BJ (cell line): Measurements from ENCODE around the gene PICALM. TPM values are rescaled to one million over a fixed set of nuclear protein-coding genes. Genes with fewer than 3 reads are reported as not detected.
"Not testable (repeated sequence)": the region's sequence is repeated elsewhere in the genome, so short reads cannot be mapped to it uniquely, and the experiment has no call there.

Experiments
- CTCF ChIA-PET: fragments of 350-600 bp; formaldehyde crosslinking; extraction: SDS; loops from one replicate; lab custom pipeline; 2021; ENCODE audit warnings: antibody characterized with exemption, inconsistent platforms; lab: Yijun Ruan, JAX
- POLR2A ChIA-PET: fragments of 300-600 bp; sonication (Branson Sonifier 250); formaldehyde crosslinking; extraction: SDS; loops from one replicate; lab custom pipeline; 2021; ENCODE audit warnings: antibody characterized with exemption; lab: Charles Lee
- DNase-seq: peaks from one replicate; pipeline ENCODE4 v3.0.0-alpha.2; 2011; ENCODE audit warnings: low read depth
- H3K27me3 ChIP-seq: 2 replicates; pipeline ENCODE4 v1.6.0; 2011; ENCODE audit warnings: low read length; ENCODE audit not compliant: control insufficient read depth, insufficient read depth
- H3K36me3 ChIP-seq: 2 replicates; pipeline ENCODE4 v1.5.1; 2011; ENCODE audit warnings: low read length; ENCODE audit not compliant: control insufficient read depth, insufficient read depth
- H3K4me3 ChIP-seq: 2 replicates; pipeline ENCODE4 v1.5.1; 2011; ENCODE audit warnings: low read depth, mild to moderate bottlenecking, control low read depth, low read length
- CTCF ChIP-seq: IDR thresholded peaks from 2 replicates; pipeline ENCODE4 v1.5.1; 2011; ENCODE audit warnings: low read depth, mild to moderate bottlenecking, control low read depth, inconsistent platforms, low read length, moderate library complexity; ENCODE audit not compliant: insufficient read depth
- polyA plus RNA-seq: library from polyadenylated mRNA; depleted of rRNA; stranded (reverse); fragments of >200 nt; gene quantifications from 2 replicates; pipeline ENCODE4 v1.2.3, GENCODE V29; 2011

The PICALM gene
- polyA plus RNA-seq, 1 experiment: 215 TPM

GRCh38 chr11:85955531-85955930, 113.4 kb downstream of the PICALM start:
- Histone ChIP-seq H3K27me3 (no peaks in the 10 kb centered on the region), H3K36me3 (no peaks in the 10 kb centered on the region; the same call in 1 of the 2 replicates), H3K4me3 (no peak overlapping the region)
- no peak for DNase-seq
- ChIA-PET POLR2A (interaction anchor here (0.5 to 0.7 kb wide), 3 partner anchors 8 to 338 kb away, joined by 3 to 14 read pairs (median 3); no protein-coding TSS in a partner anchor), CTCF (interaction anchor here (0.7 to 1.3 kb wide), 3 partner anchors 9 to 101 kb away, joined by 3 to 4 read pairs (median 3); partner anchors contain the start of gene CCDC83)
- TF ChIP-seq CTCF: no peak

GRCh38 chr11:85953491-85954143, 115.3 kb downstream of the PICALM start:
- no peak for DNase-seq
- no peaks in the 10 kb centered on the region; the same call in 1 of the 2 replicates for H3K36me3 ChIP-seq
- H3K27me3 ChIP-seq: no peaks in the 10 kb centered on the region
- ChIA-PET POLR2A (interaction anchor here (0.5 to 0.6 kb wide), 2 partner anchors 291 to 719 kb away, joined by 4 to 11 read pairs; partner anchors contain the start of gene ME3), CTCF (no interaction called here)
- no peak for TF ChIP-seq CTCF
- H3K4me3 ChIP-seq: no peak overlapping the region

GRCh38 chr11:85952108-85952485, 116.8 kb downstream of the PICALM start:
- H3K36me3 ChIP-seq, H3K27me3 ChIP-seq, H3K4me3 ChIP-seq, DNase-seq, POLR2A ChIA-PET: not testable (repeated sequence)
- CTCF ChIA-PET: interaction anchor here (0.9 kb wide), 1 partner anchor 267 kb away, joined by 3 read pairs; no protein-coding TSS in a partner anchor

GRCh38 chr11:85951428-85952107, 117.3 kb downstream of the PICALM start:
- Histone ChIP-seq H3K27me3 (no peaks in the 10 kb centered on the region), H3K4me3 (no peak overlapping the region), H3K36me3 (no peaks in the 10 kb centered on the region)
- DNase-seq: no peak
- POLR2A ChIA-PET: no interaction called here
- TF ChIP-seq CTCF: no peak
- CTCF ChIA-PET: interaction anchor here (0.6 to 0.9 kb wide), 2 partner anchors 13 to 267 kb away, joined by 3 read pairs; no protein-coding TSS in a partner anchor

- DNase-seq: no peak
- Histone ChIP-seq H3K4me3 (no peak overlapping the region), H3K36me3 (no peaks in the 10 kb centered on the region), H3K27me3 (no peaks in the 10 kb centered on the region)
- CTCF ChIA-PET: interaction anchor here (0.6 to 0.9 kb wide), 2 partner anchors 12 to 268 kb away, joined by 3 read pairs; no protein-coding TSS in a partner anchor
- POLR2A ChIA-PET: no interaction called here
- no peak for TF ChIP-seq CTCF
Observed at GRCh38 chr11:85951049-85951405, 117.9 kb downstream of the PICALM start.
